ENCODE data around the gene SAAL1.

Gene SAAL1

DNA sequence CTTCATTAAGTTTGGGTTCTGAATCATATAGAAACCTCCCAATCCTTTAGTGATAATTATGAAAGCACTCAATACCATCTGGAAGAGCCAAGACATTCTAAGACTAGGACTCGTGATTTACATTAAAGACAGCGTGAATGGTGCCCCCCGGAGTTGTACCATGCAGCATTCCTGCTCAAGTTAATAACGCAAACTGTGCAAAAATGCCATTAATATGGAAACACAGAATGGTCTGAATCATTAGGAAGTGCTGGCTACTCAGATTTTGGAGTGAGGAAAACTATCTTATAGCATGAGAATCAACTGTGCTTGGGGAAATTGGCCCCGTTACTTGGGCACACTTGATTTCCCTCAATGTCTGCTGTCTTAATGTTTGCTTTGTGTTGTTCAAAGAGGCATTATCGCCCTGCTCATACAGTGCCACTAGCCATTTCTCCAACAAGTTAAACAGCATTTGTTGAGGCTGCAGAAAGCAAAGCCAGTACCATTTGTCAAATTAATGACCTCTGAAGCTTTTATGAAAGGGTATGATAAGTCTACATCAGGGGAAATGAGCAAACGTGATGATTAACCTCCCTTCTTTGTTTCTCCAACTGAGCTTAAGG lies 41.3 kb downstream of the SAAL1 start:
- Histone ChIP-seq H3K27me3 (ENCODE audit: insufficient read depth, poor library complexity, severe bottlenecking) (no peaks in the 10 kb centered on the region), H3K4me1 (ENCODE audit: insufficient read depth, poor library complexity, severe bottlenecking) (no peaks in the 10 kb centered on the region), H3K36me3 (ENCODE audit: low read depth) (no peaks in the 10 kb centered on the region), H3K9me3 (ENCODE audit: severe bottlenecking) (no peaks in the 10 kb centered on the region), H3K4me3 (ENCODE audit: severe bottlenecking) (no peak overlapping the region), H3K27ac (ENCODE audit: poor library complexity, severe bottlenecking) (no peak overlapping the region)
- no peak for DNase-seq (ENCODE audit: low spot score)
- no peak for ATAC-seq (ENCODE audit: low read depth)
- TF ChIP-seq, protein P1, sequence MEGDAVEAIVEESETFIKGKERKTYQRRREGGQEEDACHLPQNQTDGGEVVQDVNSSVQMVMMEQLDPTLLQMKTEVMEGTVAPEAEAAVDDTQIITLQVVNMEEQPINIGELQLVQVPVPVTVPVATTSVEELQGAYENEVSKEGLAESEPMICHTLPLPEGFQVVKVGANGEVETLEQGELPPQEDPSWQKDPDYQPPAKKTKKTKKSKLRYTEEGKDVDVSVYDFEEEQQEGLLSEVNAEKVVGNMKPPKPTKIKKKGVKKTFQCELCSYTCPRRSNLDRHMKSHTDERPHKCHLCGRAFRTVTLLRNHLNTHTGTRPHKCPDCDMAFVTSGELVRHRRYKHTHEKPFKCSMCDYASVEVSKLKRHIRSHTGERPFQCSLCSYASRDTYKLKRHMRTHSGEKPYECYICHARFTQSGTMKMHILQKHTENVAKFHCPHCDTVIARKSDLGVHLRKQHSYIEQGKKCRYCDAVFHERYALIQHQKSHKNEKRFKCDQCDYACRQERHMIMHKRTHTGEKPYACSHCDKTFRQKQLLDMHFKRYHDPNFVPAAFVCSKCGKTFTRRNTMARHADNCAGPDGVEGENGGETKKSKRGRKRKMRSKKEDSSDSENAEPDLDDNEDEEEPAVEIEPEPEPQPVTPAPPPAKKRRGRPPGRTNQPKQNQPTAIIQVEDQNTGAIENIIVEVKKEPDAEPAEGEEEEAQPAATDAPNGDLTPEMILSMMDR (IDR thresholded peaks at IDR 0.05; ENCODE audit: poor library complexity, severe bottlenecking): no peak

DNA sequence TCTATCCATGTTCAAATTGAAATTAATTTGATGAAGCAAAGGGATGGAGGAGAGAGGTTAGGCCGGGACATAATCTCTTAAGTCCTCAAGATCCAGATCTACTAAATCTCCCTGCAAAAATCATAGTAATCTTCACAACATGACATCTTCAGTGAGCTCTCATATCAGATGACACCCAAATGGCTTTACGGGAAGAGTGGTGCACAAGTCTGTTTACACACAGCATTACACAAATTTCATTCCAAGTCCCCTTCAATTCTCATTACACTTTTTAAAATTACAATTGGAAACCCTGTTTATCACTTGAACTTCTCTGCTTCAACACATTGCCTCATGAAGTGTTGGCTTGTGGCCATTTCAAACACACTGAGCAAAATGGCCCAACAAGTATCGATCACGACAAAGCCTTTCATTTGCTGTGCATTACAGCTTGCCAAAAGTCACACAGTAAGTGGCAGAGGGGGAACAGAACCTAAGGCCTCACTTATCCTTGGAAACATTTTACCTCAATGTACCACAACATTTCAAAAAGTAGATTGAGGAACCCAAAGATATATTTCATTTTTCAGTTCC lies 41.9 kb downstream of the SAAL1 start:
- TF ChIP-seq, protein P1 (IDR thresholded peaks at IDR 0.05; ENCODE audit: poor library complexity, severe bottlenecking): no peak
- Histone ChIP-seq H3K4me3 (ENCODE audit: severe bottlenecking) (no peak overlapping the region), H3K27ac (ENCODE audit: poor library complexity, severe bottlenecking) (no peak overlapping the region), H3K9me3 (ENCODE audit: severe bottlenecking) (no peaks in the 10 kb centered on the region), H3K27me3 (ENCODE audit: insufficient read depth, poor library complexity, severe bottlenecking) (no peaks in the 10 kb centered on the region), H3K36me3 (ENCODE audit: low read depth) (no peaks in the 10 kb centered on the region), H3K4me1 (ENCODE audit: insufficient read depth, poor library complexity, severe bottlenecking) (no peaks in the 10 kb centered on the region)
- DNase-seq (ENCODE audit: low spot score) (no peak), ATAC-seq (ENCODE audit: low read depth) (no peak)

- Histone ChIP-seq H3K4me1 (ENCODE audit: insufficient read depth, poor library complexity, severe bottlenecking) (no peaks in the 10 kb centered on the region), H3K36me3 (ENCODE audit: low read depth) (no peaks in the 10 kb centered on the region), H3K27ac (ENCODE audit: poor library complexity, severe bottlenecking) (no peak overlapping the region), H3K27me3 (ENCODE audit: insufficient read depth, poor library complexity, severe bottlenecking) (no peaks in the 10 kb centered on the region), H3K9me3 (ENCODE audit: severe bottlenecking) (no peaks in the 10 kb centered on the region), H3K4me3 (ENCODE audit: severe bottlenecking) (no peak overlapping the region)
- DNase-seq (ENCODE audit: low spot score) (no peak), ATAC-seq (ENCODE audit: low read depth) (no peak)
- TF ChIP-seq, protein P1 (IDR thresholded peaks at IDR 0.05; ENCODE audit: poor library complexity, severe bottlenecking): no peak
Observed at GRCh38 chr11:18063125-18063524, 42.8 kb downstream of the SAAL1 start.

GRCh38 chr11:18061351-18061750 lies 44.5 kb downstream of the SAAL1 start:
- TF ChIP-seq, protein P1 (IDR thresholded peaks at IDR 0.05; ENCODE audit: poor library complexity, severe bottlenecking): no peak
- H3K27me3 ChIP-seq (ENCODE audit: insufficient read depth, poor library complexity, severe bottlenecking): no peaks in the 10 kb centered on the region
- no peak overlapping the region for H3K4me3 ChIP-seq (ENCODE audit: severe bottlenecking)
- no peak for ATAC-seq (ENCODE audit: low read depth)
- H3K36me3 ChIP-seq (ENCODE audit: low read depth): no peaks in the 10 kb centered on the region
- no peak overlapping the region for H3K27ac ChIP-seq (ENCODE audit: poor library complexity, severe bottlenecking)
- DNase-seq (ENCODE audit: low spot score): no peak
- H3K4me1 ChIP-seq (ENCODE audit: insufficient read depth, poor library complexity, severe bottlenecking): no peaks in the 10 kb centered on the region
- H3K9me3 ChIP-seq (ENCODE audit: severe bottlenecking): no peaks in the 10 kb centered on the region

DNA sequence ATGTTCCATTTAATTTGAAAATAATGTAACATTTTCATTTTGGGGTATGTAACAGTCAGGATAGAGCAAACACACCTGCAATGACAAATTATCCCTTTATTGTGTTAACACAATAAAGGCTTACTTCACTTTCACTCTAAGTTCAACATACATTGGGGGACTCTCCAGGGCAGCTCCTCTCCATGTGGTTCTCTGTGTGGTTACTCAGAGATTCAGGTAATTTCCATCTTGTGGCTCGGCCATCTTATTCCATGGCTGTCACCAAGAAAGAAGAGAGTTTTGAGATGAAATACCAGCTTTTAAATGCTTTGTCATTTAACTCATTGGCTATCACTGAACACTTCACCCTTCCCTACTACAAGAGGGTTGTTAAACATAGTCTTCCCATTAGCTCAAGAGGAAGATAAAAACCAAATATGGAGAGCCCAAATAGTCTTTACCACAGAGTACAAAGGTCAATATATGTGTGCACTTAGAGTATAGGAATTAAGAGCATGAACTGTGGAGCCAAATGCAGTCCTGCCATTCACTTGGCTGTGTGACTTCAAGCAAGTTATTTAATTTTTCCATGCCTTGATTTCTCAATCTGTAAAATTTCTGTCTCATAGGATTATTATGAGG lies 49.2 kb downstream of the SAAL1 start:
- ATAC-seq (ENCODE audit: low read depth): no peak
- H3K27me3 ChIP-seq (ENCODE audit: insufficient read depth, poor library complexity, severe bottlenecking): no peaks in the 10 kb centered on the region
- H3K36me3 ChIP-seq (ENCODE audit: low read depth): no peaks in the 10 kb centered on the region
- TF ChIP-seq, protein P1 (IDR thresholded peaks at IDR 0.05; ENCODE audit: poor library complexity, severe bottlenecking): no peak
- no peaks in the 10 kb centered on the region for H3K9me3 ChIP-seq (ENCODE audit: severe bottlenecking)
- H3K27ac ChIP-seq (ENCODE audit: poor library complexity, severe bottlenecking): no peak overlapping the region
- DNase-seq (ENCODE audit: low spot score): no peak
- H3K4me1 ChIP-seq (ENCODE audit: insufficient read depth, poor library complexity, severe bottlenecking): no peaks in the 10 kb centered on the region
- H3K4me3 ChIP-seq (ENCODE audit: severe bottlenecking): no peak overlapping the region

All from RWPE2 (cell line).